IMR-90 (cell line): Measurements from ENCODE around the gene SH2B3. TPM values are rescaled to one million over a fixed set of nuclear protein-coding genes. Genes with fewer than 3 reads are reported as not detected.

ENCODE experiments used
- ATAC-seq: fragments of 200-7000 bp; cut with Tn5 transposase; 2 replicates; pipeline ENCODE4 v1.9.1; 2020; ENCODE audit warnings: low read depth, mild to moderate bottlenecking, moderate library complexity
- BruUV-seq: library from RNA; stranded (reverse); fragments of 400-500 nt; replicated peaks from 2 replicates; lab custom pipeline; 2021; lab: Mats Ljungman, UMichigan
- CTCF ChIA-PET: fragments of 300-600 bp; formaldehyde crosslinking; extraction: SDS; loops from one replicate; lab custom pipeline; 2021; ENCODE audit warnings: antibody characterized with exemption; lab: Yijun Ruan, JAX
- POLR2A ChIA-PET: fragments of 300-600 bp; sonication (Branson Sonifier 250); formaldehyde crosslinking; loops from one replicate; lab custom pipeline; 2022; ENCODE audit warnings: antibody characterized with exemption; ENCODE audit not compliant: unreplicated experiment; lab: Charles Lee
- DNase-seq: peaks from one replicate; pipeline ENCODE4 v3.0.0; 2013
- H2AFZ ChIP-seq: replicated peaks from 2 replicates; pipeline ENCODE3; 2013; ENCODE audit warnings: low read length, mild to moderate bottlenecking; ENCODE audit not compliant: poor library complexity
- H2AK5ac ChIP-seq: 2 replicates; pipeline ENCODE4 v1.6.1; 2013; ENCODE audit warnings: low read depth, low read length, inconsistent platforms
- H2AK9ac ChIP-seq: replicated peaks from 2 replicates; pipeline ENCODE3; 2013; ENCODE audit warnings: mild to moderate bottlenecking, low read depth, low read length, moderate library complexity; ENCODE audit not compliant: poor library complexity
- H2BK120ac ChIP-seq: 2 replicates; pipeline ENCODE4 v1.6.1; 2013; ENCODE audit warnings: low read depth, low read length, inconsistent platforms
- H2BK15ac ChIP-seq: 3 replicates; pipeline ENCODE4 v1.6.1; 2013; ENCODE audit warnings: low read depth, low read length, inconsistent platforms
- H2BK20ac ChIP-seq: 2 replicates; pipeline ENCODE4 v1.6.1; 2013; ENCODE audit warnings: low read depth, mild to moderate bottlenecking, inconsistent platforms, low read length, moderate library complexity
- H2BK5ac ChIP-seq: 2 replicates; pipeline ENCODE4 v1.6.1; 2013; ENCODE audit warnings: mild to moderate bottlenecking, low read depth, low read length, inconsistent platforms; ENCODE audit not compliant: poor library complexity, severe bottlenecking
- H3K14ac ChIP-seq: replicated peaks from 2 replicates; pipeline ENCODE4 v1.6.1; 2013; ENCODE audit warnings: low read depth, low read length, inconsistent platforms
- H3K18ac ChIP-seq: 2 replicates; pipeline ENCODE4 v1.6.1; 2013; ENCODE audit warnings: low read depth, low read length, control low read depth
- H3K23ac ChIP-seq: 2 replicates; pipeline ENCODE4 v1.6.1; 2013; ENCODE audit warnings: low read depth, low read length, inconsistent platforms
- H3K27ac ChIP-seq: 2 replicates; pipeline ENCODE4 v1.5.1; 2013; ENCODE audit warnings: mild to moderate bottlenecking, control low read depth, low read length; ENCODE audit not compliant: insufficient read depth
- H3K27me3 ChIP-seq: 2 replicates; pipeline ENCODE4 v1.6.1; 2013; ENCODE audit warnings: low read length; ENCODE audit not compliant: control insufficient read depth, insufficient read depth
- H3K36me3 ChIP-seq: 2 replicates; pipeline ENCODE4 v1.6.1; 2013; ENCODE audit warnings: low read length, mixed read lengths; ENCODE audit not compliant: control insufficient read depth, insufficient read depth
- H3K4ac ChIP-seq: 2 replicates; pipeline ENCODE4 v1.6.1; 2013; ENCODE audit warnings: low read depth, low read length, inconsistent platforms
- H3K4me1 ChIP-seq: 2 replicates; pipeline ENCODE4 v1.6.1; 2013; ENCODE audit warnings: low read length, mixed read lengths; ENCODE audit not compliant: control insufficient read depth, insufficient read depth
- H3K4me2 ChIP-seq: 2 replicates; pipeline ENCODE4 v1.6.1; 2013; ENCODE audit warnings: low read depth, mild to moderate bottlenecking, control low read depth, low read length, moderate library complexity
- H3K4me3 ChIP-seq: 2 replicates; pipeline ENCODE4 v1.5.1; 2013; ENCODE audit warnings: low read depth, mild to moderate bottlenecking, control low read depth, low read length, moderate library complexity; ENCODE audit not compliant: insufficient read depth
- H3K56ac ChIP-seq: 2 replicates; pipeline ENCODE4 v1.6.1; 2013; ENCODE audit warnings: low read length, inconsistent platforms; ENCODE audit not compliant: insufficient read depth; ENCODE audit errors: extremely low read depth
- H3K79me1 ChIP-seq, 2 experiments: 2 replicates each; pipeline ENCODE4 v1.6.1; 2013; ENCODE audit warnings: low read length in 2 of 2, inconsistent platforms in 1 of 2, low read depth in 1 of 2
- H3K9ac ChIP-seq: 2 replicates; pipeline ENCODE4 v1.6.1; 2013; ENCODE audit warnings: low read depth, low read length, control low read depth
- H3K9me1 ChIP-seq: 2 replicates; pipeline ENCODE4 v1.6.1; 2013; ENCODE audit warnings: low read length, inconsistent platforms; ENCODE audit not compliant: insufficient read depth
- H3K9me3 ChIP-seq: 2 replicates; pipeline ENCODE4 v1.6.1; 2013; ENCODE audit warnings: low read length; ENCODE audit not compliant: control insufficient read depth, insufficient read depth
- H4K20me1 ChIP-seq: 2 replicates; pipeline ENCODE4 v1.6.1; 2013; ENCODE audit warnings: low read length, inconsistent platforms; ENCODE audit not compliant: insufficient read depth
- H4K5ac ChIP-seq: 2 replicates; pipeline ENCODE4 v1.6.1; 2013; ENCODE audit warnings: mild to moderate bottlenecking, low read depth, low read length, control low read depth
- H4K8ac ChIP-seq, 2 experiments: 2 replicates each; pipeline ENCODE4 v1.6.1; 2013; ENCODE audit warnings: low read depth in 2 of 2, low read length in 2 of 2, control low read depth in 1 of 2, inconsistent platforms in 1 of 2
- H4K91ac ChIP-seq: 2 replicates; pipeline ENCODE4 v1.6.1; 2013; ENCODE audit warnings: low read depth, low read length, inconsistent platforms; ENCODE audit not compliant: insufficient read depth
- BHLHE40 ChIP-seq: fragments of 150-350 bp; IDR thresholded peaks from 2 replicates; pipeline ENCODE4 v1.6.1; 2016; ENCODE audit warnings: mild to moderate bottlenecking, low read depth, low read length
- CEBPB ChIP-seq: IDR thresholded peaks from 2 replicates; pipeline ENCODE4 v1.6.1; 2012; ENCODE audit warnings: low read depth, low read length, improper control_type of control experiment
- CHD1 ChIP-seq: IDR thresholded peaks from 2 replicates; pipeline ENCODE4 v1.6.1; 2012; ENCODE audit warnings: low read depth, low read length, improper control_type of control experiment
- MAFK ChIP-seq: IDR thresholded peaks from 2 replicates; pipeline ENCODE4 v1.6.1; 2012; ENCODE audit warnings: low read depth, low read length, improper control_type of control experiment
- MAZ ChIP-seq: IDR thresholded peaks from 2 replicates; pipeline ENCODE4 v1.6.1; 2012; ENCODE audit warnings: low read depth, mild to moderate bottlenecking, low read length, improper control_type of control experiment, moderate library complexity, borderline replicate concordance
- NFE2L2 ChIP-seq: fragments of 150-350 bp; IDR thresholded peaks from 2 replicates; pipeline ENCODE4 v1.6.1; 2016; ENCODE audit warnings: low read depth, mild to moderate bottlenecking, low read length
- POLR2A ChIP-seq: IDR thresholded peaks from 2 replicates; pipeline ENCODE4 v1.6.1; 2012; ENCODE audit warnings: mild to moderate bottlenecking, low read depth, low read length
- RAD21 ChIP-seq: IDR thresholded peaks from 2 replicates; pipeline ENCODE4 v1.6.1; 2012; ENCODE audit warnings: low read length, improper control_type of control experiment
- RFX5 ChIP-seq: IDR thresholded peaks from 2 replicates; pipeline ENCODE4 v1.8.0; 2012; ENCODE audit warnings: low read depth, mild to moderate bottlenecking, low read length, moderate library complexity
- WGBS, 2 experiments: methylation state at CpG; one replicate each; pipeline versions ENCODE4 v1.1.5 to v1.1.7; 2013; ENCODE audit warnings: missing lambda C conversion rate in 2 of 2; ENCODE audit not compliant: insufficient read length in 1 of 2; ENCODE audit errors: extremely low coverage in 2 of 2; 5-methylcytosine and 5-hydroxymethylcytosine counted together
- dilution Hi-C: fragments of 300-500 bp; cut with HindIII; formaldehyde crosslinking; loops from one replicate; pipeline ENCODE4 v1.14.3; 2018; ENCODE audit warnings: low sequenced_read_pairs; ENCODE audit not compliant: unreplicated experiment
- in situ Hi-C: fragments of 300-500 bp; cut with MboI; formaldehyde crosslinking; loops from 3 replicates; pipeline ENCODE4 v1.14.3; 2019; ENCODE audit warnings: low sequenced_read_pairs, inconsistent platforms, mixed read lengths
- intact Hi-C: fragments of 100-400 bp; cut with micrococcal nuclease; formaldehyde crosslinking; loops from 2 replicates; pipeline ENCODE4 v1.10.0; 2022
- polyA plus RNA-seq, 3 experiments: library from polyadenylated mRNA; depleted of rRNA; stranded (reverse); fragments of >200 nt; gene quantifications; 2 replicates each; pipeline ENCODE4 v1.2.3, GENCODE V29; 2012; ENCODE audit warnings: low replicate concordance in 1 of 3
- total RNA-seq: library from RNA; depleted of rRNA; stranded (reverse); fragments of >200 nt; gene quantifications from 2 replicates; pipeline ENCODE4 v1.2.3, GENCODE V29; 2012
- TF ChIP-seq, protein P1 (sequence below): fragments of 150-350 bp; IDR thresholded peaks from 2 replicates; pipeline ENCODE4 v1.6.1; 2017; ENCODE audit warnings: mild to moderate bottlenecking, antibody characterized with exemption, low read length, low read depth
- TF ChIP-seq, protein P2 (sequence below): fragments of 150-350 bp; IDR thresholded peaks from 2 replicates; pipeline ENCODE4 v1.6.1; 2016; ENCODE audit warnings: low read depth, mild to moderate bottlenecking, low read length, moderate library complexity, borderline replicate concordance

SH2B3 gene
- total and polyA plus RNA-seq, 2 of the 4 experiments (the other 2 are of a cell fraction), result 9.3 to 20.2 TPM

GRCh38 chr12:111436811-111437210 is 31.1 kb downstream of the SH2B3 start:
- Histone ChIP-seq H3K79me1 (peaks cover 14 to 89% of the 10 kb centered on the region in 2 experiments), H4K91ac (no peak overlapping the region; the same call in 1 of the 2 replicates), H2BK20ac (no peak overlapping the region), H3K4me3 (no peak overlapping the region), H3K14ac (no peak overlapping the region), H3K9me3 (no peaks in the 10 kb centered on the region), H3K18ac (no peak overlapping the region), H3K27me3 (no peaks in the 10 kb centered on the region), H2BK5ac (no peak overlapping the region), H3K9me1 (peaks cover 52% of the 10 kb centered on the region), H3K27ac (no peak overlapping the region), H3K9ac (no peak overlapping the region), H2BK15ac (no peak overlapping the region), H3K36me3 (peaks cover 2% of the 10 kb centered on the region), H2AK9ac (peak overlapping the region; percentile 11), H3K56ac (no peak overlapping the region), H3K4ac (peak overlapping the region; percentile 47; the same call in 1 of the 2 replicates), H4K8ac (no peak overlapping the region), H2BK120ac (no peak overlapping the region), H2AFZ (no peak overlapping the region), H3K4me1 (peaks cover 34% of the 10 kb centered on the region), H3K23ac (no peak overlapping the region), H3K4me2 (no peak overlapping the region), H4K5ac (no peak overlapping the region), H4K20me1 (peaks cover 76% of the 10 kb centered on the region), H2AK5ac (no peak overlapping the region)
- ChIA-PET POLR2A (no interaction called here), CTCF (no interaction called here)
- dilution Hi-C loops, result no loop called here
- no peak for ATAC-seq
- DNase-seq, result no peak
- TF ChIP-seq, protein P1, sequence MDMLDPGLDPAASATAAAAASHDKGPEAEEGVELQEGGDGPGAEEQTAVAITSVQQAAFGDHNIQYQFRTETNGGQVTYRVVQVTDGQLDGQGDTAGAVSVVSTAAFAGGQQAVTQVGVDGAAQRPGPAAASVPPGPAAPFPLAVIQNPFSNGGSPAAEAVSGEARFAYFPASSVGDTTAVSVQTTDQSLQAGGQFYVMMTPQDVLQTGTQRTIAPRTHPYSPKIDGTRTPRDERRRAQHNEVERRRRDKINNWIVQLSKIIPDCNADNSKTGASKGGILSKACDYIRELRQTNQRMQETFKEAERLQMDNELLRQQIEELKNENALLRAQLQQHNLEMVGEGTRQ, result no peak
- TF ChIP-seq MAFK, result no peak
- no peak for TF ChIP-seq RFX5
- TF ChIP-seq, protein P2, sequence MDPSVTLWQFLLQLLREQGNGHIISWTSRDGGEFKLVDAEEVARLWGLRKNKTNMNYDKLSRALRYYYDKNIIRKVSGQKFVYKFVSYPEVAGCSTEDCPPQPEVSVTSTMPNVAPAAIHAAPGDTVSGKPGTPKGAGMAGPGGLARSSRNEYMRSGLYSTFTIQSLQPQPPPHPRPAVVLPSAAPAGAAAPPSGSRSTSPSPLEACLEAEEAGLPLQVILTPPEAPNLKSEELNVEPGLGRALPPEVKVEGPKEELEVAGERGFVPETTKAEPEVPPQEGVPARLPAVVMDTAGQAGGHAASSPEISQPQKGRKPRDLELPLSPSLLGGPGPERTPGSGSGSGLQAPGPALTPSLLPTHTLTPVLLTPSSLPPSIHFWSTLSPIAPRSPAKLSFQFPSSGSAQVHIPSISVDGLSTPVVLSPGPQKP, result no peak
- TF ChIP-seq CEBPB, result no peak
- no peak for TF ChIP-seq BHLHE40
- TF ChIP-seq NFE2L2, result no peak
- no peak for TF ChIP-seq POLR2A
- no peak for TF ChIP-seq RAD21
- no peak for TF ChIP-seq CHD1
- TF ChIP-seq MAZ, result no peak
- BruUV-seq, result no TSS peak
- no CpG with 5 or more reads among the region's 4 CpGs for WGBS, 2 experiments
- in situ Hi-C loops, result no loop called here
- intact Hi-C loops, result no loop called here
